GM18870 (cell line): Measurements from ENCODE around the gene CD9.

Source experiments
- ATAC-seq: cut with Tn5 transposase; IDR thresholded peaks from one replicate; pipeline ENCODE4 v1.9.1; 2021; ENCODE audit warnings: moderate library complexity; ENCODE audit not compliant: unreplicated experiment

CD9 gene

GRCh38 chr12:6216581-6216980 is 16.4 kb downstream of the CD9 start:
- ATAC-seq, result no peak

GRCh38 chr12:6218347-6218925 is 18.2 kb downstream of the CD9 start:
- no peak for ATAC-seq

GRCh38 chr12:6219980-6220379 is 19.8 kb downstream of the CD9 start:
- no peak for ATAC-seq

GRCh38 chr12:6221146-6221545 is 20.9 kb downstream of the CD9 start:
- ATAC-seq, result no peak

- ATAC-seq, result no peak
Observed at GRCh38 chr12:6222078-6222654, 22.0 kb downstream of the CD9 start.

GRCh38 chr12:6223545-6223944 is 23.3 kb downstream of the CD9 start:
- ATAC-seq, result no peak

GRCh38 chr12:6224550-6224949 is 24.4 kb downstream of the CD9 start:
- no peak for ATAC-seq

GRCh38 chr12:6225630-6226001 is 25.4 kb downstream of the CD9 start:
- no peak for ATAC-seq

- ATAC-seq, result no peak
Observed at GRCh38 chr12:6226002-6226678, 25.9 kb downstream of the CD9 start.

- no peak for ATAC-seq
Observed at GRCh38 chr12:6226679-6227051, 26.5 kb downstream of the CD9 start.

GRCh38 chr12:6228535-6229223 is 28.5 kb downstream of the CD9 start:
- ATAC-seq, result no peak

GRCh38 chr12:6229224-6230218 is 29.3 kb downstream of the CD9 start:
- no peak for ATAC-seq

- ATAC-seq, result no peak
Observed at GRCh38 chr12:6230321-6231110, 30.3 kb downstream of the CD9 start.

- ATAC-seq, result no peak
Observed at GRCh38 chr12:6231359-6232268, 31.4 kb downstream of the CD9 start.

- ATAC-seq, result no peak
Observed at GRCh38 chr12:6233121-6233971, 33.1 kb downstream of the CD9 start.

GRCh38 chr12:6234214-6234613 is 34.0 kb downstream of the CD9 start:
- ATAC-seq, result no peak

- ATAC-seq, result no peak
Observed at GRCh38 chr12:6234906-6235305, 34.7 kb downstream of the CD9 start.

- ATAC-seq, result no peak
Observed at GRCh38 chr12:6235499-6235898, 35.3 kb downstream of the CD9 start.
